Measurements from ENCODE around the gene PRKN.

The PRKN gene

GRCh38 chr6:162157167-162157870 lies 570.2 kb downstream of the PRKN start:
- no peak for DNase-seq

- DNase-seq, result no peak
These were observed 571.4 kb downstream of the PRKN start for GRCh38 chr6:162156146-162156545.

- no peak for DNase-seq
These were observed 572.6 kb downstream of the PRKN start for GRCh38 chr6:162154930-162155329.

- DNase-seq, result no peak
These were observed 573.6 kb downstream of the PRKN start for GRCh38 chr6:162154001-162154400.

- no peak for DNase-seq
These were observed 574.4 kb downstream of the PRKN start for GRCh38 chr6:162153120-162153519.

GRCh38 chr6:162151021-162151665 lies 576.4 kb downstream of the PRKN start:
- DNase-seq, result no peak

- no peak for DNase-seq
These were observed 577.3 kb downstream of the PRKN start for GRCh38 chr6:162150295-162150694.

- no peak for DNase-seq
These were observed 577.8 kb downstream of the PRKN start for GRCh38 chr6:162149786-162150185.

GRCh38 chr6:162147805-162148204 lies 579.8 kb downstream of the PRKN start:
- DNase-seq, result no peak

- no peak for DNase-seq
These were observed 580.3 kb downstream of the PRKN start for GRCh38 chr6:162147281-162147680.

- DNase-seq, result no peak
These were observed 587.2 kb downstream of the PRKN start for GRCh38 chr6:162140251-162140852.

GRCh38 chr6:162125659-162126058 lies 601.9 kb downstream of the PRKN start:
- no peak for DNase-seq

GRCh38 chr6:162124710-162125435 lies 602.7 kb downstream of the PRKN start:
- no peak for DNase-seq

GRCh38 chr6:162123797-162124196 lies 603.8 kb downstream of the PRKN start:
- DNase-seq, result no peak

GRCh38 chr6:162119341-162119740 lies 608.2 kb downstream of the PRKN start:
- DNase-seq, result no peak

GRCh38 chr6:162118706-162119105 lies 608.9 kb downstream of the PRKN start:
- DNase-seq, result no peak

- no peak for DNase-seq
These were observed 610.6 kb downstream of the PRKN start for GRCh38 chr6:162116902-162117525.

- DNase-seq, result no peak
These were observed 618.0 kb downstream of the PRKN start for GRCh38 chr6:162109480-162110050.

GRCh38 chr6:162108041-162108440 lies 619.5 kb downstream of the PRKN start:
- DNase-seq, result no peak

GRCh38 chr6:162100096-162100495 lies 627.5 kb downstream of the PRKN start:
- DNase-seq, result no peak

- no peak for DNase-seq
These were observed 627.9 kb downstream of the PRKN start for GRCh38 chr6:162099685-162100084.

GRCh38 chr6:162092816-162093502 lies 634.6 kb downstream of the PRKN start:
- no peak for DNase-seq
